Tibial nerve (tissue), 4 donors: ENCODE measurements around the gene HSD17B1. TPM values are rescaled to one million over a fixed set of nuclear protein-coding genes. Genes with fewer than 3 reads are reported as not detected.
"Not testable (repeated sequence)": the region's sequence is repeated elsewhere in the genome, so short reads cannot be mapped to it uniquely, and the experiment has no call there.

Experiments
- DNase-seq, 2 donors: peaks; one replicate each; pipeline ENCODE4 v3.0.0-alpha.2; 2019; ENCODE audit warnings: low spot score in 2 of 2
- H3K27ac ChIP-seq, 4 donors: fragments of 200-600 bp; sonication (generic) in 3 of 4; one replicate each; pipeline ENCODE4 v1.5.1; 2017 to 2019; ENCODE audit warnings: mild to moderate bottlenecking in 1 of 4
- H3K27me3 ChIP-seq, 2 donors: fragments of 200-600 bp; sonication (generic) in 1 of 2; one replicate each; pipeline versions ENCODE4 v1.5.1 to v1.6.0; 2017 to 2019
- H3K36me3 ChIP-seq, 3 donors: fragments of 200-600 bp; sonication (generic); one replicate each; pipeline ENCODE4 v1.5.1; 2018 to 2019
- H3K4me1 ChIP-seq, 4 donors: fragments of 200-600 bp; sonication (generic) in 3 of 4; one replicate each; pipeline ENCODE4 v1.5.1; 2017 to 2019
- H3K4me3 ChIP-seq, 4 donors: fragments of 200-600 bp; sonication (generic) in 3 of 4; one replicate each; pipeline ENCODE4 v1.5.1; 2017 to 2019; ENCODE audit warnings: mild to moderate bottlenecking in 1 of 4, moderate library complexity in 1 of 4
- H3K9me3 ChIP-seq, 4 donors: fragments of 200-600 bp; sonication (generic) in 3 of 4; one replicate each; pipeline ENCODE4 v1.5.1; 2017 to 2019
- EP300 ChIP-seq, 2 donors: sonication (generic); formaldehyde crosslinking; IDR thresholded peaks; one replicate each; pipeline ENCODE4 v1.6.1; 2017; ENCODE audit warnings: antibody characterized with exemption in 2 of 2, mild to moderate bottlenecking in 1 of 2
- POLR2A ChIP-seq, 2 donors: fragments of 450-650 bp; IDR thresholded peaks; one replicate each; pipeline ENCODE4 v1.6.1; 2017; ENCODE audit warnings: antibody characterized with exemption in 2 of 2, mild to moderate bottlenecking in 2 of 2, moderate library complexity in 2 of 2
- WGBS, 2 donors: methylation state at CpG; one replicate each; pipeline ENCODE4 v1.1.5; 2018; 5-methylcytosine and 5-hydroxymethylcytosine counted together
- total RNA-seq, 4 donors: library from RNA; depleted of rRNA; stranded (reverse); fragments of >200 nt; gene quantifications; one replicate each; pipeline ENCODE4 v1.1.0, GENCODE V29; 2016
- TF ChIP-seq, protein P1 (sequence below), 5 experiments: fragments of 200-600 bp in 3 of 5; fragments of 450-650 bp in 2 of 5; sonication (generic) in 3 of 5; IDR thresholded peaks; one replicate each; pipeline ENCODE4 v1.5.1; 2016 to 2019; ENCODE audit warnings: antibody characterized with exemption in 5 of 5, mild to moderate bottlenecking in 3 of 5, moderate library complexity in 2 of 5

Gene HSD17B1
- total RNA-seq, 4 donors from 2014 or later, result 0.78 to 4.4 (median 3.7) TPM

DNA sequence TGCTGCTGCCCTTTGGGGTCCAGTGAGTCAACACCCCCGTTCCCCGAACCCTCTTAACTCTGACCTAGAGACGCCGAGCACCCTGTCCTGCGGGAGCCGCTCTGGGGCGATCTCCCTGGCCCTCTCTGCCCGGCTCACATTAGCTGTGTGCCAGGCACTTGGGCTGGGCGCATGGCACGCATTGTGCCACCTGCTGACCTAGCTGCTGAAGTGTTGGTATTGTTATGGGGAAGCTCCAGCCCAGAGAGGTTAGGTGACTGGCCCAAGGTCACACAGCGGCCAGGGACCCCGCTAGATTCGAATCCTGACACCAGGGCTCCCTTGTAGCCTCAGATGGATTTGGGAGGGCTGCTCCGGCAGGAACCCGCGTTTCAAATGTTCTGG lies 1.1 kb downstream of the HSD17B1 start:
- TF ChIP-seq, protein P1, sequence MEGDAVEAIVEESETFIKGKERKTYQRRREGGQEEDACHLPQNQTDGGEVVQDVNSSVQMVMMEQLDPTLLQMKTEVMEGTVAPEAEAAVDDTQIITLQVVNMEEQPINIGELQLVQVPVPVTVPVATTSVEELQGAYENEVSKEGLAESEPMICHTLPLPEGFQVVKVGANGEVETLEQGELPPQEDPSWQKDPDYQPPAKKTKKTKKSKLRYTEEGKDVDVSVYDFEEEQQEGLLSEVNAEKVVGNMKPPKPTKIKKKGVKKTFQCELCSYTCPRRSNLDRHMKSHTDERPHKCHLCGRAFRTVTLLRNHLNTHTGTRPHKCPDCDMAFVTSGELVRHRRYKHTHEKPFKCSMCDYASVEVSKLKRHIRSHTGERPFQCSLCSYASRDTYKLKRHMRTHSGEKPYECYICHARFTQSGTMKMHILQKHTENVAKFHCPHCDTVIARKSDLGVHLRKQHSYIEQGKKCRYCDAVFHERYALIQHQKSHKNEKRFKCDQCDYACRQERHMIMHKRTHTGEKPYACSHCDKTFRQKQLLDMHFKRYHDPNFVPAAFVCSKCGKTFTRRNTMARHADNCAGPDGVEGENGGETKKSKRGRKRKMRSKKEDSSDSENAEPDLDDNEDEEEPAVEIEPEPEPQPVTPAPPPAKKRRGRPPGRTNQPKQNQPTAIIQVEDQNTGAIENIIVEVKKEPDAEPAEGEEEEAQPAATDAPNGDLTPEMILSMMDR (IDR thresholded peaks at IDR 0.05), result no peak
- no peak for TF ChIP-seq EP300 (IDR thresholded peaks at IDR 0.05)
- 56 to 70% methylated on average over 8 to 12 of the region's 16 CpGs for WGBS, 2 donors
- H3K9me3 ChIP-seq, result no peaks in the 10 kb centered on the region
- peak overlapping the region; percentile 67 to 88 (median 76) for H3K4me3 ChIP-seq
- H3K4me1 ChIP-seq, result peaks cover 0 to 34% (median 12%) of the 10 kb centered on the region in 4 donors
- no peak for DNase-seq
- H3K27me3 ChIP-seq, result no peaks in the 10 kb centered on the region
- H3K27ac ChIP-seq, result peak overlapping the region; percentile 75 to 92 (median 82)
- H3K36me3 ChIP-seq, result peaks cover 0 to 14% (median 0%) of the 10 kb centered on the region in 3 donors

DNA sequence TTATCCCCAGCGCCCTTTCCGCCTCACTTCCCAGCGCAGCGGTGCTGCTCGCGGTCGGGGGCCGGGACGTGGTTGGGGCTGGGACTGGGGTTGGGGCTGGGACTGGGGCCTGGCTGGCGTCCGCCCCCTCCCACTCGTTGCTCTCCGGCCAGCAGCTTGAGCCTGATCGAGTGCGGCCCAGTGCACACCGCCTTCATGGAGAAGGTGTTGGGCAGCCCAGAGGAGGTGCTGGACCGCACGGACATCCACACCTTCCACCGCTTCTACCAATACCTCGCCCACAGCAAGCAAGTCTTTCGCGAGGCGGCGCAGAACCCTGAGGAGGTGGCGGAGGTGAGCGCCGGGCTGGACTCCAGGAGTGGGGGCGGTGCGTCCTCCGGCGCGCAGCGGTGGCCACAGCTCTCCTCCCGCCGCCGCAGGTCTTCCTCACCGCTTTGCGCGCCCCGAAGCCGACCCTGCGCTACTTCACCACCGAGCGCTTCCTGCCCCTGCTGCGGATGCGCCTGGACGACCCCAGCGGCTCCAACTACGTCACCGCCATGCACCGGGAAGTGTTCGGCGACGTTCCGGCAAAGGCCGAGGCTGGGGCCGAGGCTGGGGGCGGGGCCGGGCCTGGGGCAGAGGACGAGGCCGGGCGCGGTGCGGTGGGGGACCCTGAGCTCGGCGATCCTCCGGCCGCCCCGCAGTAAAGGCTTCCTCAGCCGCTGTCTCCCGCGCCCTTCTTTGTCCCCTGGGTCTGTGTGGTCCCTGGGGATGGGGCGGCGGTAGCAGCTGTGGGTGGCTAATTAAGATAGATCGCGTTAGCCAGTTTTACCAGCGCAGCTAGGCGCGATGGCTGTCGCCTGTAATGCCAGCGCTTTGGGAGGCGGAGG lies 1.8 kb downstream of the HSD17B1 start:
- Histone ChIP-seq H3K27ac (peak overlapping the region; percentile 75 to 92 (median 82)), H3K9me3 (no peaks in the 10 kb centered on the region), H3K4me3 (peak overlapping the region; percentile 67 to 88 (median 76)), H3K36me3 (peaks cover 0 to 14% (median 0%) of the 10 kb centered on the region in 3 donors), H3K4me1 (peaks cover 0 to 33% (median 11%) of the 10 kb centered on the region in 4 donors), H3K27me3 (no peaks in the 10 kb centered on the region)
- DNase-seq, result peak; percentile 74 to 77
- WGBS, 2 donors, result 0 to 1% methylated on average over 38 to 67 of the region's 82 CpGs
- TF ChIP-seq POLR2A (IDR thresholded peaks at IDR 0.05) (peak in 1 of 2 donors; percentile 70), EP300 (IDR thresholded peaks at IDR 0.05) (peak; percentile 57 to 92)
- TF ChIP-seq, protein P1 (IDR thresholded peaks at IDR 0.05), result no peak

- no peaks in the 10 kb centered on the region for H3K27me3 ChIP-seq
- TF ChIP-seq EP300 (IDR thresholded peaks at IDR 0.05) (no peak), POLR2A (IDR thresholded peaks at IDR 0.05) (no peak)
- TF ChIP-seq, protein P1 (IDR thresholded peaks at IDR 0.05), result no peak
- 26 to 27% methylated on average over 4 of the region's 4 CpGs for WGBS, 2 donors
- peak overlapping the region; percentile 67 to 88 (median 76) for H3K4me3 ChIP-seq
- H3K27ac ChIP-seq, result peak overlapping the region; percentile 75 to 92 (median 82)
- peaks cover 0 to 14% (median 0%) of the 10 kb centered on the region in 3 donors for H3K36me3 ChIP-seq
- peaks cover 0 to 38% (median 11%) of the 10 kb centered on the region in 4 donors for H3K4me1 ChIP-seq
- DNase-seq, result no peak
- H3K9me3 ChIP-seq, result no peaks in the 10 kb centered on the region
Observed at GRCh38 chr17:42555122-42555622, 2.4 kb downstream of the HSD17B1 start.

- not testable (repeated sequence) for H3K4me3 ChIP-seq, H3K9me3 ChIP-seq, H3K27me3 ChIP-seq, DNase-seq
- H3K36me3 ChIP-seq, result peaks cover 0 to 14% (median 0%) of the 10 kb centered on the region in 3 donors
- H3K27ac ChIP-seq, result peak overlapping the region in 1 of 4 donors; percentile 83
- 50 to 56% methylated on average over 5 of the region's 5 CpGs for WGBS, 2 donors
- H3K4me1 ChIP-seq, result peaks cover 0 to 45% (median 11%) of the 10 kb centered on the region in 4 donors
Observed at GRCh38 chr17:42555961-42556617, 3.4 kb downstream of the HSD17B1 start.

- TF ChIP-seq EP300 (IDR thresholded peaks at IDR 0.05), result no peak
- TF ChIP-seq, protein P1 (IDR thresholded peaks at IDR 0.05), result no peak
- H3K36me3 ChIP-seq, result peaks cover 0 to 5% (median 0%) of the 10 kb centered on the region in 3 donors
- H3K4me3 ChIP-seq, result no peak overlapping the region
- H3K4me1 ChIP-seq, result peaks cover 0 to 50% (median 23%) of the 10 kb centered on the region in 4 donors
- no peak for DNase-seq
- H3K9me3 ChIP-seq, result no peaks in the 10 kb centered on the region
- no peaks in the 10 kb centered on the region for H3K27me3 ChIP-seq
- H3K27ac ChIP-seq, result no peak overlapping the region
- WGBS, 2 donors, result 83 to 92% methylated on average over 6 of the region's 6 CpGs
Observed at GRCh38 chr17:42559075-42559474, 6.4 kb downstream of the HSD17B1 start.
